Activated naive CD8-positive, alpha-beta T cell (primary cell): Measurements from ENCODE around the gene CDC42SE2.

Experiments
- H3K27ac Mint-ChIP-seq: one replicate; pipeline ENCODE4 v1.8.0; 2021; ENCODE audit warnings: mixed read lengths
- H3K27me3 Mint-ChIP-seq: one replicate; pipeline ENCODE4 v1.8.0; 2021; ENCODE audit warnings: mixed read lengths
- H3K36me3 Mint-ChIP-seq: one replicate; pipeline ENCODE4 v1.8.0; 2021; ENCODE audit warnings: mixed read lengths
- H3K4me1 Mint-ChIP-seq: one replicate; pipeline ENCODE4 v1.8.0; 2021; ENCODE audit warnings: low read depth, mixed read lengths
- H3K4me3 Mint-ChIP-seq: one replicate; pipeline ENCODE4 v1.8.0; 2021; ENCODE audit warnings: mild to moderate bottlenecking, mixed read lengths
- H3K9me3 Mint-ChIP-seq: one replicate; pipeline ENCODE4 v1.8.0; 2021; ENCODE audit warnings: low read depth, mixed read lengths

Gene CDC42SE2

GRCh38 chr5:131263648-131264450 is at the start of gene CDC42SE2:
Gene CDC42SE2 (plus strand): TSS chr5:131264053. CDS start chr5:131359494, 95,441 bp downstream.
- no peaks in the 10 kb centered on the region for H3K9me3 Mint-ChIP-seq
- H3K27me3 Mint-ChIP-seq = no peaks in the 10 kb centered on the region
- peak within 1 kb of the TSS; percentile 98 for H3K27ac Mint-ChIP-seq
- no peaks in the 10 kb centered on the region for H3K36me3 Mint-ChIP-seq
- H3K4me3 Mint-ChIP-seq = peak within 1 kb of the TSS; percentile 95
- peaks cover 56% of the 10 kb centered on the region for H3K4me1 Mint-ChIP-seq

- Mint-ChIP-seq H3K27me3 (no peaks in the 10 kb centered on the region), H3K27ac (peak overlapping the region; percentile 22), H3K4me3 (no peak overlapping the region), H3K4me1 (peaks cover 65% of the 10 kb centered on the region), H3K36me3 (peaks cover 3% of the 10 kb centered on the region), H3K9me3 (no peaks in the 10 kb centered on the region)
Observed at GRCh38 chr5:131214609-131215227, 49.1 kb upstream of the CDC42SE2 start.

DNA sequence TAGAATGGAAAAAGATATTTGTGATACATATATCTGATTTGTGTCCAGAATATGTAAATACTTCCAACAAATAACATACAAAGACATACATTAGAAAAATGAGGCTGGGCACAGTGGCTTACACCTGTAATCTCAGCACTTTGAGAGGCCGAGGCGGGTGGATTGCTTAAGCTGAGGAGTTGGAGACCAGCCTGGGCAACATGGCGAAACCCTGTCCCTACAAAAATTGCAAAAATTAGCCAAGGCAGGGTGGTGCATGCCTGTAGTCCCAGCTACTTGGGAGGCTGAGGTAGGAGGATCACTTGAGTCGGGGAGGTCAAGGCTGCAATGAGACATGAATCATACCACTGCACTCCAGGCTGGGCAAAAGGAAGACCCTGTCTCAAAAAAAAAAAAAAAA is 46.1 kb upstream of the CDC42SE2 start:
- H3K4me3 Mint-ChIP-seq = no peak overlapping the region
- H3K4me1 Mint-ChIP-seq = peaks cover 40% of the 10 kb centered on the region
- H3K9me3 Mint-ChIP-seq = no peaks in the 10 kb centered on the region
- no peaks in the 10 kb centered on the region for H3K27me3 Mint-ChIP-seq
- peaks cover 3% of the 10 kb centered on the region for H3K36me3 Mint-ChIP-seq
- no peak overlapping the region for H3K27ac Mint-ChIP-seq

- no peak overlapping the region for H3K27ac Mint-ChIP-seq
- H3K36me3 Mint-ChIP-seq = peaks cover 3% of the 10 kb centered on the region
- no peaks in the 10 kb centered on the region for H3K27me3 Mint-ChIP-seq
- H3K4me3 Mint-ChIP-seq = no peak overlapping the region
- no peaks in the 10 kb centered on the region for H3K9me3 Mint-ChIP-seq
- H3K4me1 Mint-ChIP-seq = peaks cover 39% of the 10 kb centered on the region
Observed at GRCh38 chr5:131218392-131218791, 45.5 kb upstream of the CDC42SE2 start.

DNA sequence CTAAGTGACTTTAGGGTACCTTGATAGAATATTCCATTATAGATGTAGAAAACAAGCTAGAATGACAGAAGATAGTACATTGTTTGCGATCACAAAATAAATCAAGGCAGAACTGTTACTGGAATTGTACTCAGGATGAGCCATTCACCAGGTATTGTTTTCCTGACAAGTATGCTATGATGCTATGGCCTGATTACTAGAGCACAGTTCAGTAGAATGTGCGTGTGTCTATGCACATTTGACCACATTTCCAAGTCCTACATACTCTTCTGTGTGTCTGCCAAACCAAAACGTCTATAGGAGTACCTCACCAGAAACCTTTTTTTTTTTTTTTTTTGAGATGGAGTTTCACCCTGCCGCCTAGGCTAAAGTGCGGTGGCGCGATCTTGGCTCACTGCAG is 43.3 kb upstream of the CDC42SE2 start:
- Mint-ChIP-seq H3K4me3 (no peak overlapping the region), H3K4me1 (peaks cover 21% of the 10 kb centered on the region), H3K9me3 (no peaks in the 10 kb centered on the region), H3K36me3 (peaks cover 3% of the 10 kb centered on the region), H3K27ac (no peak overlapping the region), H3K27me3 (no peaks in the 10 kb centered on the region)

- Mint-ChIP-seq H3K4me3 (no peak overlapping the region), H3K36me3 (peaks cover 3% of the 10 kb centered on the region), H3K27me3 (no peaks in the 10 kb centered on the region), H3K27ac (no peak overlapping the region), H3K4me1 (peaks cover 19% of the 10 kb centered on the region), H3K9me3 (no peaks in the 10 kb centered on the region)
Observed at GRCh38 chr5:131221008-131221703, 42.7 kb upstream of the CDC42SE2 start.

- Mint-ChIP-seq H3K4me3 (no peak overlapping the region), H3K4me1 (peaks cover 16% of the 10 kb centered on the region), H3K27ac (no peak overlapping the region), H3K27me3 (no peaks in the 10 kb centered on the region), H3K36me3 (no peaks in the 10 kb centered on the region), H3K9me3 (no peaks in the 10 kb centered on the region)
Observed at GRCh38 chr5:131221888-131222287, 42.0 kb upstream of the CDC42SE2 start.

DNA sequence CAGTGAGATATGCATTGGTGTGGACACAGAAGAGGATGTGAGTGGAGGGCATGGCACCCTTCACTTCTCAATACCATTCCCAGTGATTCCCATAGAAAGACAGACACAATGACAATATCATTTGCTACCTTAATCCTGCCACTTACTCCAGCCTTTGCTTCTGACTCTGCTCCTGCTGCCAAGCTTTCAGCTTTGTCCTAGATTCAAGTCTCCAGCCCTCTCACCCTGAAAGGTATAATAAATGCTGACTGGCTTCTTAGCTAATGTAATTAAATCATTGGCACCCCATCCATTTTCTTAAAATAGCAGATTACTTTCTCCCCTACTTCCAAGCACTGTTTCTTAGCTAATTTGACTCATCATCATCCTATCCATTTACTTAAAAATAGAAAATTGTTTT is 41.1 kb upstream of the CDC42SE2 start:
- H3K4me3 Mint-ChIP-seq = no peak overlapping the region
- H3K27ac Mint-ChIP-seq = no peak overlapping the region

DNA sequence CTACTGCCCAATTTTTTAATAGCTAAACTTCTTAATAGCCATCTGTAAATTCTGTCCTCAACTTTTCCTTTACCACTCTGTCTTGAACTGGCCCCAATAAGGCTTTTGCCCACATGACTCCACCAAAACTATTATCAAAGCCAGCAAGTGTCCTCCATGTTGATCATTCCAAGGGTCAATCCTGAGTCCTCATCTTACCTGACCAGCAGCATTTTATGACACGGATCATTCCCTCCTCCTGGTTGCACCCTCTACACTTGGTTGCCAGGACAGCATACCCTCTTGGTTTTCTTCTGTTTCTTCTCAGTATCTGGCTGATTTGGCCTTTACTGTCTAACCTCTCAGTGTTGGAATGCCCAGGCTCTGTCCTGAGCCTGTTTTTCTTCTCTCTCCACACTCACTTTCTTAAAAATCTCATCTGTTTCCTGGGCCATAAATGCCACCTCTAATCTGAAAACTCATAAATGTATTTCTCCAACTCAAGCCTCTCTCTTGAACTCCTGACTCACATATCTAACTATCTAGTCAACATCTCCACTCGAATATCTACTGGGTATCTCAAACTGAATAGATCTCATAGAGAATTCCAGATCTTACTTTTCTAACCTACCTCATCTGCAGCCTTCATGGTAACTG is 40.0 kb upstream of the CDC42SE2 start:
- H3K27ac Mint-ChIP-seq = no peak overlapping the region
- H3K36me3 Mint-ChIP-seq = no peaks in the 10 kb centered on the region
- H3K27me3 Mint-ChIP-seq = no peaks in the 10 kb centered on the region
- no peaks in the 10 kb centered on the region for H3K9me3 Mint-ChIP-seq
- peaks cover 10% of the 10 kb centered on the region for H3K4me1 Mint-ChIP-seq
- no peak overlapping the region for H3K4me3 Mint-ChIP-seq

More for the DNA sequence above, 41.1 kb upstream of the CDC42SE2 start:
- Mint-ChIP-seq H3K4me1 (peaks cover 15% of the 10 kb centered on the region), H3K9me3 (no peaks in the 10 kb centered on the region), H3K36me3 (no peaks in the 10 kb centered on the region), H3K27me3 (no peaks in the 10 kb centered on the region)

GRCh38 chr5:131224387-131225201 is 39.3 kb upstream of the CDC42SE2 start:
- peaks cover 5% of the 10 kb centered on the region for H3K4me1 Mint-ChIP-seq
- no peak overlapping the region for H3K4me3 Mint-ChIP-seq
- no peaks in the 10 kb centered on the region for H3K27me3 Mint-ChIP-seq
- H3K9me3 Mint-ChIP-seq = no peaks in the 10 kb centered on the region
- H3K27ac Mint-ChIP-seq = no peak overlapping the region
- no peaks in the 10 kb centered on the region for H3K36me3 Mint-ChIP-seq

- Mint-ChIP-seq H3K27me3 (no peaks in the 10 kb centered on the region), H3K4me3 (no peak overlapping the region)
Observed at GRCh38 chr5:131225282-131225974, 38.4 kb upstream of the CDC42SE2 start.

GRCh38 chr5:131226899-131227298 is 37.0 kb upstream of the CDC42SE2 start:
- Mint-ChIP-seq H3K9me3 (no peaks in the 10 kb centered on the region), H3K27me3 (no peaks in the 10 kb centered on the region), H3K4me3 (no peak overlapping the region), H3K4me1 (peaks cover 16% of the 10 kb centered on the region), H3K36me3 (no peaks in the 10 kb centered on the region), H3K27ac (no peak overlapping the region)

More at GRCh38 chr5:131225282-131225974, 38.4 kb upstream of the CDC42SE2 start:
- Mint-ChIP-seq H3K36me3 (no peaks in the 10 kb centered on the region), H3K4me1 (peaks cover 10% of the 10 kb centered on the region), H3K9me3 (no peaks in the 10 kb centered on the region), H3K27ac (no peak overlapping the region)

- Mint-ChIP-seq H3K27ac (no peak overlapping the region), H3K27me3 (no peaks in the 10 kb centered on the region), H3K4me1 (peaks cover 16% of the 10 kb centered on the region), H3K9me3 (no peaks in the 10 kb centered on the region), H3K4me3 (no peak overlapping the region), H3K36me3 (no peaks in the 10 kb centered on the region)
Observed at GRCh38 chr5:131228646-131229045, 35.2 kb upstream of the CDC42SE2 start.

DNA sequence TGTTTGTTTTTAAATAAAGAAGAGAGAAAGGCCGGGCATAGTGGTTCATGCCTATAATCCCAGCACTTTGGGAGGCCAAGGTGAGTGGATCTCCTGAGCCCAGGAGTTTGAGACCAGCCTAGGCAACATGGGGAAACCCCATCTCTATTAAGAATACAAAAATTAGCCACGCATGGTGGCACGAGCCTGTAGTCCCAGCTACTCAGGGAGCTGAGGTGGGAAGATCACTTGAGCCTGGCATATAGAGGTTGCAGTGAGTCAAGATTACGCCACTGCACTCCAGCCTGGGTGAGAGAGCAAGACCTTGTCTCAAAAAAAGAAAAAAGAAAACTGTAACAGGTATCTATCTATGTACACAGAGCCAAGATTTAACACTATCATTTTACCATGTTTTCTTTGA is 34.2 kb upstream of the CDC42SE2 start:
- Mint-ChIP-seq H3K4me3 (no peak overlapping the region), H3K36me3 (no peaks in the 10 kb centered on the region), H3K27ac (no peak overlapping the region), H3K9me3 (no peaks in the 10 kb centered on the region), H3K4me1 (peaks cover 16% of the 10 kb centered on the region), H3K27me3 (no peaks in the 10 kb centered on the region)
